Lung (tissue), 12 donors: Measurements from ENCODE around the gene SHANK1. TPM values are rescaled to one million over a fixed set of nuclear protein-coding genes. Genes with fewer than 3 reads are reported as not detected.
A peak's percentile ranks its signal among the peaks of the same experiment; 100 is the strongest.

Experiments used
- ATAC-seq: fragments of 200-7000 bp; cut with Tn5 transposase; one replicate; pipeline ENCODE4 v1.9.1; 2020; ENCODE audit warnings: moderate number of reproducible peaks; ENCODE audit not compliant: insufficient read depth, low FRiP score
- DNase-seq, 3 donors: peaks; one replicate each; pipeline ENCODE4 v3.0.0-alpha.2; 2013 to 2017
- H3K27ac ChIP-seq, 2 donors: one replicate each; pipeline ENCODE4 v1.5.1; 2013; ENCODE audit warnings: mild to moderate bottlenecking in 2 of 2, moderate library complexity in 2 of 2, control low read depth in 1 of 2, inconsistent platforms in 1 of 2, low read depth in 1 of 2, low read length in 1 of 2
- H3K27me3 ChIP-seq, 3 donors: one replicate each; pipeline ENCODE4 v1.5.1; 2013; ENCODE audit warnings: low read length in 2 of 3; ENCODE audit not compliant: control insufficient read depth in 3 of 3, insufficient read depth in 3 of 3
- H3K36me3 ChIP-seq, 4 donors: one replicate each; pipeline ENCODE4 v1.5.1; 2013; ENCODE audit warnings: low read length in 4 of 4, mild to moderate bottlenecking in 1 of 4, moderate library complexity in 1 of 4; ENCODE audit not compliant: control insufficient read depth in 4 of 4, insufficient read depth in 4 of 4
- H3K4me1 ChIP-seq, 5 donors: one replicate each; pipeline ENCODE4 v1.5.1; 2013; ENCODE audit warnings: low read length in 5 of 5, mild to moderate bottlenecking in 2 of 5, moderate library complexity in 1 of 5; ENCODE audit not compliant: control insufficient read depth in 5 of 5, insufficient read depth in 5 of 5
- H3K4me3 ChIP-seq: one replicate; pipeline ENCODE4 v1.5.1; 2013; ENCODE audit warnings: mild to moderate bottlenecking, control low read depth, moderate library complexity
- H3K9ac ChIP-seq, 2 donors: one replicate each; pipeline ENCODE4 v1.5.1; 2013; ENCODE audit warnings: low read length in 2 of 2, control low read depth in 1 of 2; ENCODE audit not compliant: insufficient read depth in 1 of 2
- H3K9me3 ChIP-seq, 4 donors: one replicate each; pipeline ENCODE4 v1.5.1; 2013; ENCODE audit warnings: low read length in 3 of 4, mild to moderate bottlenecking in 1 of 4, moderate library complexity in 1 of 4; ENCODE audit not compliant: control insufficient read depth in 4 of 4, insufficient read depth in 3 of 4
- WGBS, 2 donors: extraction: QIAGEN DNeasy Blood & Tissue Kit; methylation state at CpG; one replicate each; pipeline ENCODE4 v1.1.7; 2013; 5-methylcytosine and 5-hydroxymethylcytosine counted together
- polyA plus RNA-seq, 2 donors: library from polyadenylated mRNA; stranded (reverse); fragments of 200-250 nt; gene quantifications; one replicate each; pipeline ENCODE4 v1.2.1, GENCODE V29; 2013
- total RNA-seq, 2 donors: library from RNA; depleted of rRNA in 1 of 2; stranded (reverse); fragments of >200 nt in 1 of 2; gene quantifications; one replicate each; pipeline ENCODE4 v1.2.1, GENCODE V29; 2014 to 2021
- TF ChIP-seq, protein P1 (sequence below): IDR thresholded peaks from 2 replicates; pipeline ENCODE4 v1.5.1; 2012; ENCODE audit warnings: mild to moderate bottlenecking; ENCODE audit errors: control extremely low read depth, extremely low read depth
- donor health status: control.
- donor health status: control.
- donor health status: Bipolar disorder and iron deficiency.
- donor health status: healthy.
- donor health status: DM: yes; HTN: yes; CAD: no.

SHANK1 gene
- total and polyA plus RNA-seq, 4 donors, result 0.15 to 1.2 (median 0.21) TPM

DNA sequence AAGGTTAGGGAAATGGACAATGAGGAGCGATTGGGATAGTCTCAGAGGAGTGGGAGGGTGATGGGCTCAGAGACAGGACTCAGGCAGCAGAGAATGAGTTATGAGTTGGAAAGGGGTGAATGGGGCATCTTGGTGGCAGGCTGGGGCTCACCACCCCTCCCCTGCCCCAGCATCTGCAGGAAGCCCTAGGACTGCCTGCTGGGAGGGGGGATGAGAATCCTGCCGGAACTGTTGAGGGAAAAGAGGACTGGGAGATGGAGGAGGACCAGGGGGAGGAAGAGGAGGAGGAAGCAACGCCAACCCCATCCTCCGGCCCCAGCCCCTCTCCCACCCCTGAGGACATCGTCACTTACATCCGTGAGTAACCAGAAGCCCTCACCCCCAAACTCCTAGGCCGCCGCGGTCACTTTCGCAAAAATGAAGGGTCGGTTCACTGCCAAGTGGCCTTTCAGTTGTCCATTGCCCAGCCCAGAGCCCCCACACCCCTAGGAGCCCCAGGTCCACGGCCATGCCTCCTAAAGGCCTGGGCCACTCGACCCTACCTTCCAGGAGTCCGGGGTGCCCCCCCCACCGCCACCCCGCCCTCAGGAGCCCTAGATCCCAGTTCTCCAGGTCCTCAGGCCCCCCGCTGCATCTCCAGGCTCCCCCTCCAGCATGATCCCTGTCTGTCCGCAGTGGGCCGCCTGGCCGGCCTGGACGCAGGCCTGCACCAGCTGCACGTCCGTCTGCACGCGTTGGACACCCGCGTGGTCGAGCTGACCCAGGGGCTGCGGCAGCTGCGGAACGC, 4.3 kb upstream of the SHANK1 start:
- Histone ChIP-seq H3K36me3 (peaks cover 0 to 12% (median 6%) of the 10 kb centered on the region in 4 donors), H3K9me3 (peaks cover 0 to 3% (median 0%) of the 10 kb centered on the region in 4 donors), H3K9ac (peak overlapping the region; percentile 17 to 67), H3K27ac (no peak overlapping the region), H3K4me1 (peaks cover 0 to 39% (median 12%) of the 10 kb centered on the region in 5 donors), H3K4me3 (no peak overlapping the region), H3K27me3 (peaks cover 0 to 22% (median 5%) of the 10 kb centered on the region in 3 donors)
- peak in 2 of 3 donors; percentile 15 to 44 for DNase-seq
- no peak for ATAC-seq
- TF ChIP-seq, protein P1, sequence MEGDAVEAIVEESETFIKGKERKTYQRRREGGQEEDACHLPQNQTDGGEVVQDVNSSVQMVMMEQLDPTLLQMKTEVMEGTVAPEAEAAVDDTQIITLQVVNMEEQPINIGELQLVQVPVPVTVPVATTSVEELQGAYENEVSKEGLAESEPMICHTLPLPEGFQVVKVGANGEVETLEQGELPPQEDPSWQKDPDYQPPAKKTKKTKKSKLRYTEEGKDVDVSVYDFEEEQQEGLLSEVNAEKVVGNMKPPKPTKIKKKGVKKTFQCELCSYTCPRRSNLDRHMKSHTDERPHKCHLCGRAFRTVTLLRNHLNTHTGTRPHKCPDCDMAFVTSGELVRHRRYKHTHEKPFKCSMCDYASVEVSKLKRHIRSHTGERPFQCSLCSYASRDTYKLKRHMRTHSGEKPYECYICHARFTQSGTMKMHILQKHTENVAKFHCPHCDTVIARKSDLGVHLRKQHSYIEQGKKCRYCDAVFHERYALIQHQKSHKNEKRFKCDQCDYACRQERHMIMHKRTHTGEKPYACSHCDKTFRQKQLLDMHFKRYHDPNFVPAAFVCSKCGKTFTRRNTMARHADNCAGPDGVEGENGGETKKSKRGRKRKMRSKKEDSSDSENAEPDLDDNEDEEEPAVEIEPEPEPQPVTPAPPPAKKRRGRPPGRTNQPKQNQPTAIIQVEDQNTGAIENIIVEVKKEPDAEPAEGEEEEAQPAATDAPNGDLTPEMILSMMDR, result no peak
- 2 to 5% methylated on average over 30 to 31 of the region's 31 CpGs for WGBS, 2 donors

DNA sequence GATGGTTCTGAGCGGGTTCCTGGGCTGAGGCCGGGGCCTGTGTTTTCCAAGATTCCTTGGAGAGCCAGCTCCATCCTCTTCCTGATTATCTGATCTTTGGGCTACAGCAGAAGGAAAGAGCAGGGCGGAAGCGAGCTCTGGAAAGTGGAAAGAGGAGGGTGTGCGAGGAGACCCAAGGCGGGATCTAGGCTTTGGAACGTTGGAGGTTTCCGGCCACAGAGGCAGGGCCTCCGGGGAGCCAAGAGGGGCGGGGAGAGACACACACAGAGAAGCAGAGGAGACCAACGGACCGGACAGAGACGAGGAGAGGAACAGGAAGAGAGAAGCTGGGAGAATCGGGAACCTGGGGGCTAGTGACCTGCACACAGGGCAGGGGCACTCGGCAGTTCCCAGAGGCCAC, 3.5 kb upstream of the SHANK1 start, which contains the start of gene CLEC11A:
Gene CLEC11A, plus strand, starts transcription at position 296 of the 400 bp plus-strand sequence. CDS start 162 bp downstream, outside the sequence.
- peak within 1 kb of the TSS; percentile 17 to 67 for H3K9ac ChIP-seq
- peaks cover 0 to 22% (median 5%) of the 10 kb centered on the region in 3 donors for H3K27me3 ChIP-seq
- H3K9me3 ChIP-seq, result peaks cover 0 to 3% (median 0%) of the 10 kb centered on the region in 4 donors
- 13 to 15% methylated on average over 14 to 15 of the region's 15 CpGs for WGBS, 2 donors
- TF ChIP-seq, protein P1, result no peak
- DNase-seq, result peak; percentile 88 to 95 (median 92)
- peaks cover 0 to 12% (median 6%) of the 10 kb centered on the region in 4 donors for H3K36me3 ChIP-seq
- ATAC-seq, result no peak
- H3K4me3 ChIP-seq, result no peak within 1 kb of the TSS
- H3K4me1 ChIP-seq, result peaks cover 0 to 36% (median 10%) of the 10 kb centered on the region in 5 donors
- no peak within 1 kb of the TSS for H3K27ac ChIP-seq

DNA sequence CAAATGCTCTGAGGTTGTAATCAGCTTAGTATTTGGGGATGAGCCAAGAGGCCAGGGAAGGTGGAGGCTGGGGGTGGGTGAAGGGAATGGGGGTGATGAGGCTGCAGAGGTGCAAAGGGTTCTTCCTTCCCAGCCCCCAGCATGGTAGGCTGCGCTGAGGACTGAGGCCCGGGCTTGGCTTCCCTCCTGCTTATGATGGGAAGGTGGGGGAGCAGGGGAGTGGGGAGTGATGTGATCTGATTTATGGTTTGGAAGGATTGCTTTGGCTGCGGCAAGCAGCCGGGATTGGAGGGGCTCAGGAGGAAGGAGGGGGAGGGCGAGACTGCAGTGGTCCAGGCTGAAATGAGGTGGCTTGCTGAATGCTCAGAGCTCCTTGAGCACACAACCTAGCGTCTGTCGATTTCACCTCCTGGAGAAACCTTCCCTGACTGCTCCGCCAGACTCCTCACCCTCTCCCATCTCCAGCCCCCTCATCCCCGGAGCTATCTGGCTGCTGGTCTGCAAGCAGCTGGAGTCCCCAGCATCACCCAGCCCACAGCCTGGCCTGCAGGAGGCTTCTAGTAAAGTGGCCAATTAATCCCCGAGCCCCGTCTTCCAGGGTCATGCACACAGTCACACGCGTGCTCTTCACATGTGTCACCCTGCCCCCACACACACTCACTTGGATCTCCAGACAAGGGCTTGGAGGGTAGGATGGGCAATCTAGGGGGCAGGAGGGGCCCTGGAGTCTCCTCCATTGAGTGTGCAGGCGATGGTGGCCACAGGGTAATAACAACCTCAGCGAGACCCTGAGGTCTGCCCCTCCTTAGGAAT, 2.8 kb upstream of the SHANK1 start:
- H3K27me3 ChIP-seq, result peaks cover 0 to 25% (median 2%) of the 10 kb centered on the region in 3 donors
- ATAC-seq (no peak), DNase-seq (peak in 2 of 3 donors; percentile 38 to 70)
- 45 to 49% methylated on average over 15 of the region's 15 CpGs for WGBS, 2 donors
- no peak overlapping the region for H3K4me3 ChIP-seq
- H3K36me3 ChIP-seq, result peaks cover 0 to 12% (median 6%) of the 10 kb centered on the region in 4 donors
- H3K27ac ChIP-seq, result no peak overlapping the region
- TF ChIP-seq, protein P1, result no peak
- H3K9ac ChIP-seq, result peak overlapping the region in 1 of 2 donors; percentile 67
- H3K9me3 ChIP-seq, result peaks cover 0 to 3% (median 0%) of the 10 kb centered on the region in 4 donors
- H3K4me1 ChIP-seq, result peaks cover 0 to 34% (median 10%) of the 10 kb centered on the region in 5 donors
